ENCODE measurements around the gene ST3GAL4. TPM values are rescaled to one million over a fixed set of nuclear protein-coding genes. Genes with fewer than 3 reads are reported as not detected.

Gene ST3GAL4
- total and polyA plus RNA-seq, 2 of the 8 experiments (the other 6 are each of a cell fraction or from before 2014, with no cell fraction given) = 15.6 to 20.0 TPM

- TF ChIP-seq SP4 (IDR thresholded peaks at IDR 0.05; ENCODE audit: low read length) (no peak), TAF7 (optimal IDR thresholded peaks at IDR 0.05; ENCODE audit: borderline replicate concordance, low read depth, low read length) (no peak), MAFK (IDR thresholded peaks at IDR 0.05; ENCODE audit: low read depth, low read length) (no peak), E2F6 (IDR thresholded peaks at IDR 0.05) (peak; percentile 99), SIN3A (conservative IDR thresholded peaks at IDR 0.05 in 1 of 2, IDR thresholded peaks at IDR 0.05 in 1 of 2; ENCODE audit: low read depth in 1 of 2, low read length in 2 of 2) (0 out of 4 replicates have a peak, but pooled peaks of 1 of the 2 experiments have one; percentile 50), CREB1 (IDR thresholded peaks at IDR 0.05) (0 out of 2 replicates have a peak, but pooled peaks have one; percentile 10), RAD21 (IDR thresholded peaks at IDR 0.05 in 1 of 2, conservative IDR thresholded peaks at IDR 0.05 in 1 of 2; ENCODE audit: low read depth in 2 of 2, low read length in 2 of 2) (peak; percentile 100), NRF1 (IDR thresholded peaks at IDR 0.05; ENCODE audit: low read depth, low read length) (0 out of 2 replicates have a peak, but pooled peaks have one; percentile 3), GTF2F1 (IDR thresholded peaks at IDR 0.05; ENCODE audit: borderline replicate concordance, low read depth, low read length) (no peak), CTCF (IDR thresholded peaks at IDR 0.05; ENCODE audit: control extremely low read depth in 1 of 3, insufficient read depth in 1 of 3, low read depth in 1 of 3, low read length in 3 of 3) (peak; percentile 91 to 96 (median 93)), KDM1A (IDR thresholded peaks at IDR 0.05; ENCODE audit: borderline replicate concordance, low read length) (peak; percentile 58; the same call in 1 of the 2 replicates), CEBPB (IDR thresholded peaks at IDR 0.05; ENCODE audit: low read depth, low read length) (peak; percentile 33; the same call in 1 of the 2 replicates), JUN (IDR thresholded peaks at IDR 0.05; ENCODE audit: low read depth, low read length) (0 out of 2 replicates have a peak, but pooled peaks have one; percentile 8), CHD2 (IDR thresholded peaks at IDR 0.05; ENCODE audit: low read length) (0 out of 2 replicates have a peak, but pooled peaks have one; percentile 7), GABPA (IDR thresholded peaks at IDR 0.05; ENCODE audit: borderline replicate concordance, insufficient read depth, low read length) (0 out of 2 replicates have a peak, but pooled peaks have one; percentile 14), RNF2 (IDR thresholded peaks at IDR 0.05; ENCODE audit: borderline replicate concordance, low read depth, low read length, missing control alignments, poor library complexity, severe bottlenecking) (no peak)
Observed at GRCh38 chr11:126440792-126441514, 85.5 kb downstream of the ST3GAL4 start (continued).
